HL-60/S4 (cell line): ENCODE results near the gene CTXND2.
"Not testable (repeated sequence)": the region's sequence is repeated elsewhere in the genome, so short reads cannot be mapped to it uniquely, and the experiment has no call there.

Experiments
- in situ Hi-C: fragments of 300-500 bp; cut with MboI; formaldehyde crosslinking; loops from 2 replicates; pipeline ENCODE4 v1.14.3; 2022; ENCODE audit warnings: low sequenced_read_pairs

The CTXND2 gene

DNA sequence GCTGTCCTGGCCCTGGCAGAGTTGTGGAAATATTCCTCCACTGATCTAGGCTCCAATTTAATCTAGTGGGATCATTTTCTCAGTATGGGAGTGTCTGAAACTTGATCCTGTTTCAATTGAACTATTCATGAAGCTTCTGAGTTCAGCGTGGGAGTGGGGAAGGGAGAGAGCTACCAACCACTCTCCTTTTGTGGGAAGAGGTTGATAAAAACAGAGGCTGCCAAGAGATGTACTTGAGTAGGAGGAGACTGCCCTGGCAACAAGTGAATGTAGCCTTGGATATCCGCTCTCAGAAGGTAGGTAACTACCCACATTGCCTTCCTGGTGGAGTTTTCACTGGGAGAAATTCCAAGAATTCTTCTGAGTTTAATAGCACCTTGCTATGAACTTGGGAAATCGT, at the start of gene CTXND2:
TSS of gene CTXND2 (plus strand) at position 119 of the 400 bp plus-strand sequence. CDS start 25,179 bp downstream, outside the sequence.
- in situ Hi-C loops = no loop called here

DNA sequence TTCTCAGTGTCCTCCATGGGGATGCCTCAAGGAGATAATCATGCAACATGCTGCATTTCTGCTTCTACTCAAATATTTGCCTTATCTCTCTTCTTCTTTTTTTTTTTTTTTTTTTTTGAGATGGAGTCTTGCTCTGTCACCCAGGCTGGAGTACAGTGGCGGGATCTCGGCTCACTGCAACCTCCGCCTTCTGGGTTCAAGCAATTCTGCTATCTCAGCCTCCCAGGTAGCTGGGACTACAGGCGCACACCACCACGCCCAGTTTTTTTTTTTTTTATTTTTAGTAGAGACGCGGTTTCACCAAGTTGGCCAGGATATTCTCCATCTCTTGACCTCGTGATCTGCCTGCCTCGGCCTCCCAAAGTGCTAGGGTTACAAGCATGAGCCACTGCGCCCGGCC, 46.1 kb upstream of the CTXND2 start:
- in situ Hi-C loops = not testable (repeated sequence)

DNA sequence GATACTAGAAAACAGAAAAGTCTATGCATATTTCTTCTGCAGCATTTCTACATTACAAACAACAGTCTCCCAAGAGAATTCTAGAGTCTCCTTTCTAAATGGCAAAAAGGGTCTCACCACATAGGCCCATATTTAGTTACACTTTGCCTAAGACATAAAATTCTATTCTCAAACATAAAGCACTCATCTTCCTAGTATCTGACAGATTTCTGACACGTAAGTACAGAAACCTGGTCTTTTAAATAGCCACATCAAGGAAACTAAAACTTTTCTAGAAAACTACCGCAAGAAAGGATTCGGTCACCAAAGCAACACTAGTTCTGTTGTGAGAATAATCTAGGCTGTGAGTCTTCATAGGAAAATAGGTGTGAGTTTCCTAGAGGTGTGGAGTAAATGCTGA, 45.3 kb upstream of the CTXND2 start:
- in situ Hi-C loops = no loop called here

DNA sequence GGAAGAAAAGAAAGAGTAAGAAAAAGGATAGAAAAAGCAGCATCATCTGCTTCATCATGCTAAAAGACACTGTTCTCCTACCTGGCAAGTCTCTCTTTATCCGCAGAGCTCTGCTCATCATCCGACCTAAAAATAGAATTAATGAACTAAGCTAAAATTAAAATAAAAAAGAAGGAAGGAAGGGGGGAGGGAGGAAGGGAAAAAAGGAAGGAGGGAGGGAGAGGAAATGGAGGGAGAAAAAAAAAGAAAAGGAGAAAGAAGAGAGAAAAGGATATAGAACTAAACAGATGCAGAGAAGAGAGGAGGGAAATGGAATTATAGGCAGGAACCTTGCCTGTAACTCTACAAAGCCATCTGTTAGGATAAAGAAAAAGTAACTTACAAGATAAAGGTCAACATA, 44.6 kb upstream of the CTXND2 start:
- in situ Hi-C loops = no loop called here

DNA sequence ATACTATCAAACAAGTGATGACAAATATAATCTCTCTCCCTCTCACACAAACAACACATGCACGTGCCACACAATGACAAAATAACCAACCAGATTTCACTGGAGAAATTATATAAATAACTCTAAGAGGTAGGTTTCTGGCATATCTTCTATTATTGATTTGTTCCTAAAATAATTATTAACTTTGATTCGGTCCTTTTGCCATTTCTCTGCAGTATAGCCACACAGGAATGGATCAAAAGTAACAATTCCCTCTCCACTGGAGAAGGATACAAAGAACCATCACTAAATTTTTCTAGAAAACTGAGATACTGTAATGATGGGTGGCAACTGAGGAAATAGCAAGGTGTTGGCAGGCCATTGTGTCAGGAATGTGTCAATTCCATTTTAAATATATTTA, 44.0 kb upstream of the CTXND2 start:
- in situ Hi-C loops = no loop called here

DNA sequence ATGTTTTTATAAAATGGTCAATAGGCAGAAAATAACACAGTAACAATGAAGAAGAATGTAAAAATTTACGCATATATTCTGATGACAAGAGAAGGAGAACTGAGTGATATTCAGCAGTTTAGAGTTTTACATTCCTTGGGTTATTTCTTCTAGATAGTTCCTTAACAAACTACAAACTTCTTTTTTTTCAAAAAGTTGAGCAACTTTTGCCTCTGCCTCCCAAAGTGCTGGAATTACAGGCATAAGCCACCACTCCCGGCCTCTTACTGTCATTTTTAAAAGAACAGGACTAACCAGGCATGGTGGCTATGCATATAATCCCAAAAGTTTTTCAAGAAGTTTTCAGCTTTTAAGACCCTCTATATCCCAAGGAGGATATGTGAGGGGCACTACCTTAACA, 43.5 kb upstream of the CTXND2 start:
- in situ Hi-C loops = no loop called here

DNA sequence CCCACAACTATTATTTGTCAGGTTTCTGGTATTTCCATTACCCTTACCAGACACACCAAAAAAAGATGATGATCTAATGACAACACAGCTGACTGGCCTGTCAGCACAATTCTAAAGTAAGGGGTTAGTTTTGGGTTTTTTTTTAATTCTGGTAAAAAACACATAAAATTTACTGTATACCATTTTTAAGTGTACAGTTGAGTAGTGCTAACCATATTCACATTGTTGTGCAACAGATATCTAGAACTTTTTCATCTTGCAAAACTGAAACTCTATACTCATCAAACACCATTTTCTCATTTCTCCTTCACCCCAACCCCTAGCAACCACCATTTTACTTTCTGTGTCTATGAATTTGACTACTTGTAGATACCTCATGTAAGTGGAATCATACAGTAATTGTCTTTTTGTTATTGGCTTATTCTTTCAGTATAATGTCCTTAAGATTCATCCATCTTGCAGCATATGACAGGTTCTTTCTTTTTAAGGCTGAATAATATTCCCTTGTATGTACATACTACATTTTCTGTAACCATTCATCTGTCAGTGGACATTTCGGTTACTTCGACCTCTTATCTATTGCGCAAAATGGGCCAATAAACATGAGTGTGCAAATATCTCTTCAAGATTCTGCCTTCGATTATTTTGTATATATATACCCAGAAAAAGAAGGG, 40.3 kb upstream of the CTXND2 start:
- in situ Hi-C loops = no loop called here

DNA sequence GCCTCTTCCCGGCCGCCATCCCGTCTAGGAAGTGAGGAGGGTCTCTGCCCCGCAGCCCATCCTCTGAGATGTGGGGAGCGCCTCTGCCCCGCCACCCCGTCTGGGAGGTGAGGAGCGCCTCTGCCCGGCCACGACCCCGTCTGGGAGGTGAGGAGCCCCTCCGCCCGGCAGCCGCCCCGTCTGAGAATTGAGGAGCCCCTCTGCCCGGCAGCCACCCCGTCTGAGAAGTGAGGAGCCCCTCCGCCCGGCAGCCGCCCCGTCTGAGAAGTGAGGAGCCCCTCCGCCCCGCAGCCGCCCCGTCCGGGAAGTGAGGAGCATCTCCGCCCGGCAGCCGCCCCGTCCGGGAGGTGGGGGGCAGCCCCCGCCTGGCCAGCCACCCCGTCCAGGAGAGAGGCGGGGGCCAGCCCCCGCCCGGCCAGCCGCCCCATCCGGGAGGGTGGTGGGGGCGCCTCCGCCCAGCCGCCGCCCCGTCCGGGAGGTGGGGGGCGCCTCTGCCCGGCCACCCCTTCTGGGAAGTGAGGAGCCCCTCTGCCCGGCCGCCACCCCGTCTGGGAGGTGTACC, 36.1 kb upstream of the CTXND2 start:
- in situ Hi-C loops = not testable (repeated sequence)

DNA sequence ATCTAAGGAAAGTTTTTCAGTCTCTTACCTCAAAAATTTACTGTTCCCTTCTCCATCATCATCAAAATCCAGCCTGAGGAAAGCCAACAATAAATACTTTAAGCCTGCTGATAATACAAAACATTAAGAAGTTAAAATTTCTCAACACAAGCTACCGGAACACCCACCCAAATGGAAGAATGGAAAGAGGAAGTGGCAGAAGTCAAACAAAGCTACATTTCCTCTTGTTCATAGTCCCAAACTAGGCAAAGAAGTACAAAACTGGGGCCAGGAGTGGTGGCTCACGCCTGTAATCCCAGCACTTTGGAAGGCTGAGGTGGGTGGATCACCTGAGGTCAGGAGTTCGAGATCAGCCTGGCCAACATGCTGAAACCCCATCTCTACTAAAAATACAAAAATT, 34.2 kb upstream of the CTXND2 start:
- in situ Hi-C loops = not testable (repeated sequence)

DNA sequence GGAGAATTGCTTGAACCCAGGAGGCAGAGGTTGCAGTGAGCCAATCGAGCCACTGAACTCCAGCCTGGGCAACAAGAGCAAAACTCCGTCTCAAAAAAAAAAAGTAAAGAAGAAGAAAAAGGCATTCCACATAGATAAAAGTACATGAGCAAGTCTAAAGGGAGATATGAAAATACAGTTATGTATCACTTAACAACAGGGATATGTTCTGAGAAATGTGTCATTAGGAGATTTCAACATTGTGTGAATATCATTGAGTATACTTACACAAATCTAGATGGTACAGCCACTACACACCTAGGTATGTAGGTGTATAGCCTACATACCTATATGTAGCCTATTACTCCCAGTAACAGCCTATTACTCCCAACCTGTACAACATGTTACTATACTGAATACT, 23.2 kb upstream of the CTXND2 start:
- in situ Hi-C loops = no loop called here

DNA sequence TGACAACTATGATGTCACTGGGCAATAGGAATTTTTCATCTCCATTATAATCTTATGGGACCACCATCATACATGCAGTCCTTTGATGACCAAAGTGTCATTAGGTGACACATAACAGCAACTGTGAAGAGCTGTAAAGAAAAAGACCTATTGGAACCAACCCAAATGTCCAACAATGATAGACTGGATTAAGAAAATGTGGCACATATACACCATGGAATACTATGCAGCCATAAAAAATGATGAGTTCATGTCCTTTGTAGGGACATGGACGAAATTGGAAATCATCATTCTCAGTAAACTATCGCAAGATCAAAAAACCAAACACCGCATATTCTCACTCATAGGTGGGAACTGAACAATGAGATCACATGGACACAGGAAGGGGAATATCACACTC, 22.7 kb upstream of the CTXND2 start:
- in situ Hi-C loops = not testable (repeated sequence)

DNA sequence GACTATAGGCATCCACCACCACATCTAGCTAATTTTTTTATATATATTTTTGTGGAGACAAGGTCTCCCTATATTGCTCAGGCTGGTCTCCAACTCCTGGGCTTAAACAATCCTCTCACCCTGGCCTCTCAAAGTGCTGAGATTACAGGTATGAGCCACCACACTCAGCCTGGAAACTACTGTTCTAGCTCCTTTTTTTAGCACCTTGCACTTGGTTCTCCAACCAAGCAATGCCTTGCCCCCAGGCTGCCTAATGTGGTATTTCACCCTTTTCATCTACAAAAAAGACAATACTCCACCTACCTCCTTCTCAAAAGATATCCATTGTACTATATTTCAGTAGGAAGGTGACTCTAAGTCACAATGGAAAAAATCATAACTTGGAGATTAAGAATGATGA, 17.3 kb upstream of the CTXND2 start:
- in situ Hi-C loops = no loop called here

DNA sequence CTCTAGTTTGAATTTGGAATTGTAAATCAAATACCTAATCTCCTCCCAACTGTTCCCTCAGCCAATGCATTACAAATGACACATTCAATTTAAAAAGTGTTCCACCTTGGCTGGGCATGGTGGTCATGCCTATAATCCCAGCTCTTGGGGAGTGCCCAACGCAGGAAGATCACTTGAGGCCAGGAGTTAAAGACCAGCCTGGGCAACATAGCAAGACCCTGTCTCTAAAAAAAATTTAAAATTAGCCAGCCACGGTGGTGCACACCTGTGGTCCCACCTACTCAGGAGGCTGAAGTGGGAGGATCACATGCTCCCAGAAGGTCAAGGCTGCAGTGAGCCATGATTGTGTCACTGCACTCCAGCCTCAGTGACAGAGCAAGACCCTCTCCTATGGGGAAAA, 14.4 kb upstream of the CTXND2 start:
- in situ Hi-C loops = no loop called here

DNA sequence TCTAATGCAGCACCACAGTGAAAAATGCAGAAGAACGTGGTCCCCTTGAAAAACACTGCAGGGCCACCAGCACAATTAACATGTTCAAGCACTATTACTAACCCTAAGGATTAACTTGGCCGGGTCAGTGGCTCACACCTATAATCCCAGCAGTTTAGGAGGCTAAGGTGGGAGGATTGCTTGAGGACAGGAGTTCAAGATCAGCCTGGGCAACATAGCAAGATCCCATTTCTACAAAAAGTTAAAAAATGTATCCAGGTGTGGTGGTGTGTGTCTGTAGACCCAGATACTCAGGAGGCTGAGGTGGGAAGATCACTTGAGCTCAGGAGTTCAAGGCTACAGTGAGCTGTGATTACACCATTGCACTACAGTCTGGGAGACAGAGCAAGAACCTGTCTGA, 13.4 kb upstream of the CTXND2 start:
- in situ Hi-C loops = no loop called here

DNA sequence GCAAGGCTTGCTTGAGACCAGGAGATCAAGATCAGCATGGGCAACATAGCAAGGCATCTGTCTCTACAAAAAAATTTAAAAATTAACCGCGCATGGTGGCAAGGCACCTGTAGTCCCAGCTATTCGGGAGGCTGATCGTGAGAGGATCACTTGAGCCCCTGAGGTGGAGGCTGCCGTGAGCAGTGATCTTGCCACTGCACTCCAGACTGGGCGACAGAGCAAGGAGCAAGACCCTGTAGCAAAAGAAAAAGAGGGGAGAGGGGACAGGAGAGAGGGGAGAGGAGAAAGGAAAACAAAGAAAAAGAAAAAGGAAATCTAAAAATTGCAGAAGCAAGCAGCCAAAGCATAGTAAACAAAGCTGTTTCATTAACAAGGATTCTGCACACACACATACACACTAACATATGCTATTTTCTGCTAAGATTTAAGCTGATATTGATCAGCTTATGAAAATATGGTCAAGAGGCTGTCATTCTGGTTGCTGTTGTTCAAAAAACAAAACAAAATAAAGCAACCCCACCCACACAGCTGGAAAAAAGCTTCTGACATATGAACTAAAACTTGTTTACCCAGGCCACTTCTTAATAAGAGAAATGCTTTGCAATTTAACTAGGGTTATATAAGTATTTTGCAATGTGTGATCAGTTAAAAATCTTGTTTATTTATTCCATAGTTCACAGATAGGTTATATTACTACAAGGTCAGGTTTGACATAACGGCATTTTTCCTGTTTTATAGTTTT, 12.3 kb upstream of the CTXND2 start:
- in situ Hi-C loops = no loop called here

DNA sequence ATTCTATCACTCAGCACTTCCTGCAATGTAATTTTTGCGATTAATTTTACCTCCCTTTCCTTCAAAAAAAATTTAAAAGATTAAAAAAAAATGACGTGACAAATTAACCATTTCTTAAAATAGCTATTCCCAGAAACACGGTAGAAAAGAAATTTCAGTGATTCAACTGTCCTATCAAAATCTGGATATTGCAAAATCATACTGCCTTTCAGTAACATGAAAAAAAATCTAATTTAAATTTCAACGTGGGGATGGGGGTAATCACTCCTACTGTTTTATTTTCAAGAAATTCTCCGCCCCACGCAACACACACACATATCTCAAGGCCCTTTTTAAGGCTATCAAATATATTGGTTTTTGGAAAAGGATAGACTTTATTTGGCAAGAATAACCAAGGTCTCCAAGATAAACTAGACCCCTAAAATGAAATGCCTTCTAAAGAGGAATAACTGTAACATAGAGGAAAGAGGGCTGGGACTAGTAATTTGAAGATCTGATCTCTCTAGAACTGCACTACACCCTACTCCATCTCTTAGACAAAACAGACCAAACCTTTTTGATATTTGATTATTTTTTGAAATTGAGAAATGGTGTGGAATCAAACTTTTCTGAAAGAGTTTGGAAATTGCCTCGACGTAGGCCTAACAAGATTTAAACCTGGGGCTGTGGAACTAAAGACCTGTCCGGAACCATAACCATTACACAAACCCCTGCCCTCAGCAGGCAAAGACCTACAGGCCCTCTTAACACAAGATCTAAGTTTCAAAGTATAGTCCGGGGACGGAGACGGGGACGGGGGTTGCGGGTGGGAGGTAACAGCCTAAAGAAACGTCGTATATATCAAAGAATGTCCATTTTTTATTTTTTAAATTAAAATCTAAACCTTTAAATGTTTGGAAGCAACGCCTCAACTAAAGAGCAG, 11.5 kb upstream of the CTXND2 start:
- in situ Hi-C loops = no loop called here

DNA sequence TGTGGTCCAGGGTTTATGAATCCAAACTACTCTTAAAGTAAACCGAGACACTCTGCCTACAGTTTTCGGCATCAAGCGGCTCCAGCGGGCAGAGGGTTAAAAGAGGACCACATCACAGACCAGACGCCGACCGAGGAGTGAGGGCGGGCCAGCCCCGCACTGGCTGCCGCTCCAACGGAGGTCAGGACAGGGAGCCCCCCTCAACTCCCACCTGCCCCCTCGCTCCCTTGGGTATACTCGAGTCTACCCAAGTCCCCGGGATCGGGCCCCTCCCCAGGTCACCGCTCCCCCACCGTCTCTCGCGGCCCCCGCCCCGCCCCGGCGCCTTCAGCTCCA, 10.8 kb upstream of the CTXND2 start:
- in situ Hi-C loops = no loop called here

DNA sequence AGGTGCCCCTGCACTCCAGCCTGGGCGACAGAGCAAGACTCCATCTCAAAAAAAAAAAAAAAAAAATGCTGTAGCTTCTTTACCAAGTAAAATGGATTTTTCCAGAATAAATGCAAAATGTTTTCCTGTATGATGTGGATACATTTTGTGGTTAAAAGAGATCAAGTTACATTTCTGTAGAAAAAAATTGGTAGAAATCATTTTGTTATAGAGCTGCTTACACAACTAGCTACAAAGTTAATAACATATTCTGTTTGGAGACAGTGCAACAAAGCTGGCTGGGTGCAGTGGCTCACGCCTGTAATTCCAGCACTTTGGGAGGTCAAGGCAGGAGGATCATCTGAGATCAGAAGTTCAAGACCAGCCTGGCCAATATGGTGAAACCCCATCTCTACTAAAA, 8.0 kb upstream of the CTXND2 start:
- in situ Hi-C loops = not testable (repeated sequence)

DNA sequence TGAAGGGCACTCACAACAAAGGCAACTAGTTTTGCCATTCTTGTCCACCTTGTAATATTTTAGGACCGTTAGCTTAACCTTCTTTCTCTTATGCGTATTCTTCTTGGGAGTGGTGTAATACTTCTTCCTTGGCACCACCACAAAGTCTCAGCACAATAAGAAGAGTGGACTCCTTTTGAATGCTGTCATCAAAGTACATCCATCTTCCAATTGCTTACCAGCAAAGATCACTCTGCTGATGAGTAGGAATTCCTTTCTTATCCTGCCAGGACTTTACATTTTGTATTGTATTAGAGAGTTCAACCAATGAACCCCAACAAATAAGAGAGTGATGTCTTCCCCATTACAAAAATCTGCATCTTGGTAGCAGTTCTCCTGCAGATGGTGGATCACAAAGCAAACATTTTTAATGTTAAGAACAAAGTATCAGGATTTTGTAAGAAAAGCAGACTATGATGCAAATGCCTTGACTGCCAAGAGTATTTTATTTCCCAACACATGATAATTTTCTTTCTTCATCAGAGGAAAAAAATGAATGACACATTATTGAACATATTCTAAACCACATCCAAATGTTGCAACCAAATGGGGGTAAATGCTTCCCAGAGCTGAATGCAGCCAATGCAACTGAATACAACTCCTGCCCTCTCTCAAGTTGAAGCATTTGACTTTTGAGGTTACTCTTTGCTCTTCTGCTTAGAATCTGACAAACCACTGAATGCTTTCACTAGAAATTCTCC, 5.4 kb upstream of the CTXND2 start:
- in situ Hi-C loops = no loop called here

DNA sequence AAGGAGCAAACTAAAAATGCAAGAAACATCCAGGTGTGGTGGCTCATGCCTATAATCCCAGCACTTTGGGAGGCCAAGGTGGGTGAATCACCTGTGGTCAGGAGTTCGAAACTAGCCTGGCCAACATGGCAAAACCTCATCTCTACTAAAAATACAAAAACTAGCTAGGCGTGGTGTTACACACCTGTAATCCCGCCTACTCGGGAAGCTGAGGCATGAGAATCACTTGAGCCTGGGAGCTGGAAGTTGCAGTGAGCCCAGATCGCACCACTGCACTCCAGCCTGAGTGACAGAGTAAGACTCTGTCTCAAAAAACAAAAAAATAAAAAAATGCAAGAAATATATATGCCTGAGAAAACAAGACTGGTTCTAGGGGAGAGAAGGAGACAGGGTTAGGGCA, 3.8 kb upstream of the CTXND2 start:
- in situ Hi-C loops = not testable (repeated sequence)

DNA sequence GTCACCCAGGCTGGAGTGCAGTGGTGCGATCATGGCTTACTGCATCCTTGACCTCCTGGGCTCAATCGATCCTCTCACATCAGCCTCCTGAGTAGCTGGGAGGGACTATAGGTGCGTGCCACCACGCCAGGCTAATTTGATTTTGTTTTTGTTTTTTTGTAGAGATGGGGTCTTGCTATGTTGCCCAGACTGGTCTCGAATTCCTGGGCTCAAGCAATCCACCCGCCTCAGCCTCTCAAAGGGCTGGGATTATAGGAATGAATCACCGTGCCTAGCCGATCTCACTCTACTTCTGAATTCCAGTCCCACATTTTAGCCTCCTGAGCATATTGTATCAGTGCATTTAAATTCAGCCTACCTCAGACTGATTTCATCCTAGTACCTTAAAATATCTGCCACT, 1.8 kb downstream of the CTXND2 start:
- in situ Hi-C loops = no loop called here
